HCT116 (cell line): ENCODE measurements around the gene SPACA5.

Source experiments
- CTCF ChIP-seq, 3 experiments: fragments of 200-600 bp in 1 of 3; sonication (generic) in 1 of 3; IDR thresholded peaks in 2 of 3; conservative IDR thresholded peaks in 1 of 3; 2 replicates each; pipeline ENCODE4 v1.5.1; 2012 to 2017; ENCODE audit warnings: low read depth in 2 of 3, low read length in 2 of 3, antibody characterized with exemption in 1 of 3, borderline replicate concordance in 1 of 3, control low read depth in 1 of 3, mild to moderate bottlenecking in 1 of 3, mixed read lengths in 1 of 3, mixed run types in 1 of 3, moderate library complexity in 1 of 3; ENCODE audit not compliant: insufficient read depth in 1 of 3
- EZH2 ChIP-seq: fragments of 200-600 bp; sonication (generic); IDR thresholded peaks from 2 replicates; pipeline ENCODE4 v1.6.1; 2017; ENCODE audit warnings: antibody characterized with exemption, mixed run types
- EZH2phosphoT487 ChIP-seq: fragments of 200-600 bp; IDR thresholded peaks from 2 replicates; pipeline ENCODE4 v1.6.1; 2018; ENCODE audit warnings: antibody characterized with exemption, borderline replicate concordance
- POLR2A ChIP-seq: IDR thresholded peaks from 2 replicates; pipeline ENCODE4 v1.7.0; 2011; ENCODE audit warnings: borderline replicate concordance; ENCODE audit not compliant: insufficient read depth, insufficient read length; ENCODE audit errors: extremely low read depth
- POLR2AphosphoS5 ChIP-seq: IDR thresholded peaks from 2 replicates; pipeline ENCODE4 v1.6.1; 2011; ENCODE audit warnings: mild to moderate bottlenecking, low read depth, low read length, moderate library complexity
- RAD21 ChIP-seq: IDR thresholded peaks from 2 replicates; pipeline ENCODE4 v1.6.1; 2012; ENCODE audit warnings: low read depth, mild to moderate bottlenecking
- SP1 ChIP-seq: IDR thresholded peaks from 2 replicates; pipeline ENCODE4 v1.6.1; 2012; ENCODE audit warnings: low read depth
- YY1 ChIP-seq: IDR thresholded peaks from 2 replicates; pipeline ENCODE4 v1.6.1; 2011; ENCODE audit warnings: low read length, low read depth, moderate library complexity, mild to moderate bottlenecking; ENCODE audit not compliant: insufficient replicate concordance; ENCODE audit errors: extremely low read depth

- TF ChIP-seq CTCF (IDR thresholded peaks at IDR 0.05 in 2 of 3, conservative IDR thresholded peaks at IDR 0.05 in 1 of 3; ENCODE audit: borderline replicate concordance in 1 of 3, insufficient read depth in 1 of 3, low read depth in 2 of 3, low read length in 2 of 3) (no peak), POLR2A (no peak), POLR2AphosphoS5 (no peak), EZH2 (no peak), SP1 (no peak), YY1 (no peak), EZH2phosphoT487 (no peak), RAD21 (no peak)
These were observed 15.9 kb downstream of the SPACA5 start for GRCh38 chrX:48022738-48023137.
